22Rv1 (cell line): Measurements from ENCODE around the gene YPEL1.

Experiments used
- CTCF ChIP-seq: fragments of 450-650 bp; IDR thresholded peaks from 2 replicates; pipeline ENCODE4 v1.5.1; 2017; ENCODE audit warnings: mild to moderate bottlenecking
- ZFX ChIP-seq: fragments of 450-650 bp; IDR thresholded peaks from 2 replicates; pipeline ENCODE4 v1.6.1; 2017; ENCODE audit warnings: antibody characterized with exemption, borderline replicate concordance

DNA sequence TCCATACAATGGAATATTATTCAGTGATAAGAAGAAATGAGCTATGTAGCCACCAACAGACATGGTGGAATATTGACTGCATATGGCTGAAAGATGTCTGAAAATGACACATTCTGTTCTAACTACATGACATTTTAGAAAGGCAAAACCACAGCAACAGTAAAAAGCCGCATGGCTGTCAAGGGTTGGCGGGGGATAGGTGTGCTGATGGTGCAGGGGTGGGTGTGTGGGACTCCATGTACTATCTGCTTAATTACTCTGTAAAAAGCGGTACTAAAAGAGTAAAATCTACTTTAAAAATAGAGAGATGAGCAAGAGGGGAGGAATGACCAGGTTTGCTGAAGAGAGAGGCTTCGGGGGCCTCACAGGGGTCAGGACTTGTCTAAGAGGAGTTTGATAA is 16.7 kb upstream of the YPEL1 start:
- no peak for TF ChIP-seq CTCF
- no peak for TF ChIP-seq ZFX
